ENCODE results near the gene EXOSC5. TPM values are rescaled to one million over a fixed set of nuclear protein-coding genes. Genes with fewer than 3 reads are reported as not detected.
"Not testable (repeated sequence)": the region's sequence is repeated elsewhere in the genome, so short reads cannot be mapped to it uniquely, and the experiment has no call there.

The EXOSC5 gene
- total RNA-seq, 2 experiments from 2014 or later = 47.5 to 51.7 TPM

GRCh38 chr19:41398598-41398997 is 1.4 kb upstream of the EXOSC5 start:
- Mint-ChIP-seq H3K27me3 (ENCODE audit: low read depth) (no peaks in the 10 kb centered on the region), H3K27ac (peak overlapping the region; percentile 98), H3K4me1 (ENCODE audit: low read depth) (peaks cover 39% of the 10 kb centered on the region), H3K36me3 (ENCODE audit: low read depth) (peaks cover 3% of the 10 kb centered on the region), H3K4me3 (peak overlapping the region; percentile 97), H3K9me3 (no peaks in the 10 kb centered on the region)
- intact Hi-C loops (cut with micrococcal nuclease) = loop anchor here (5.0 kb wide), 1 partner anchor 149 kb away; no protein-coding TSS in a partner anchor
- CTCF ChIA-PET = interaction anchor here (0.5 to 1.0 kb wide), 3 partner anchors 21 to 165 kb away, joined by 3 read pairs; no protein-coding TSS in a partner anchor
- no peak for DNase-seq

GRCh38 chr19:41398050-41398418 is 875 bp upstream of the EXOSC5 start:
- CTCF ChIA-PET = interaction anchor here (0.5 to 1.0 kb wide), 2 partner anchors 21 to 41 kb away, joined by 3 read pairs; no protein-coding TSS in a partner anchor
- Mint-ChIP-seq H3K4me1 (ENCODE audit: low read depth) (peaks cover 37% of the 10 kb centered on the region), H3K27ac (peak overlapping the region; percentile 98)

GRCh38 chr19:41395355-41395754 is 1.8 kb downstream of the EXOSC5 start:
- CTCF ChIA-PET = no interaction called here
- no peak for DNase-seq
- H3K36me3 Mint-ChIP-seq (ENCODE audit: low read depth) = peaks cover 4% of the 10 kb centered on the region
- intact Hi-C loops (cut with micrococcal nuclease) = loop anchor here (5.0 kb wide), 1 partner anchor 152 kb away; no protein-coding TSS in a partner anchor
- H3K27ac Mint-ChIP-seq = no peak overlapping the region
- H3K9me3 Mint-ChIP-seq = no peaks in the 10 kb centered on the region
- H3K4me1 Mint-ChIP-seq (ENCODE audit: low read depth) = peaks cover 33% of the 10 kb centered on the region
- no peaks in the 10 kb centered on the region for H3K27me3 Mint-ChIP-seq (ENCODE audit: low read depth)
- peak overlapping the region; percentile 7 for H3K4me3 Mint-ChIP-seq

More at GRCh38 chr19:41398050-41398418, 875 bp upstream of the EXOSC5 start:
- DNase-seq = no peak
- Mint-ChIP-seq H3K27me3 (ENCODE audit: low read depth) (no peaks in the 10 kb centered on the region), H3K4me3 (peak overlapping the region; percentile 97), H3K9me3 (no peaks in the 10 kb centered on the region), H3K36me3 (ENCODE audit: low read depth) (peaks cover 3% of the 10 kb centered on the region)
- intact Hi-C loops (cut with micrococcal nuclease) = loop anchor here (5.0 kb wide), 1 partner anchor 149 kb away; no protein-coding TSS in a partner anchor

DNA sequence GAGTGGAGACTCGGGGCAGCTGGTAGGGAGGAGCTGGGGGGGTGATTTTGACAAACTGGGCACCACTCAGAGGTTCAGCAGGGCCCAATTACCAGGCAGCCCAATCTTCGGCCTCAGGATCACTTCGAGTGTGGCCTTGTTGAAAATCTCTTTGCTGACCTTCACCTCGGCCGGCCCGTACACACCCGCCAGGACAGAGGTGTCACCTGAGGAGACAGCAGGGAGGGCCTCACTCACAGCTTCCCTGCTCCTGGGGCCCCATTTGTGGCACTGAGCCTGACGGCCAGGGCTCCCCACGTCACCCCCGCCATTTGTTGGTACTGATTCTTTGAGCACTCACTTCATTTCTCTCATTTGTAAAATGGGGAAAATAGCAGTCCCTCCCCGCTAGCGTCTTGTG is 4.4 kb downstream of the EXOSC5 start:
- intact Hi-C loops (cut with micrococcal nuclease) = no loop called here
- Mint-ChIP-seq H3K9me3 (no peaks in the 10 kb centered on the region), H3K4me1 (ENCODE audit: low read depth) (peaks cover 19% of the 10 kb centered on the region), H3K36me3 (ENCODE audit: low read depth) (peaks cover 5% of the 10 kb centered on the region), H3K4me3 (no peak overlapping the region), H3K27me3 (ENCODE audit: low read depth) (no peaks in the 10 kb centered on the region), H3K27ac (no peak overlapping the region)
- DNase-seq = no peak
- CTCF ChIA-PET = interaction anchor here (0.9 kb wide), 1 partner anchor 171 kb away, joined by 4 read pairs; no protein-coding TSS in a partner anchor

DNA sequence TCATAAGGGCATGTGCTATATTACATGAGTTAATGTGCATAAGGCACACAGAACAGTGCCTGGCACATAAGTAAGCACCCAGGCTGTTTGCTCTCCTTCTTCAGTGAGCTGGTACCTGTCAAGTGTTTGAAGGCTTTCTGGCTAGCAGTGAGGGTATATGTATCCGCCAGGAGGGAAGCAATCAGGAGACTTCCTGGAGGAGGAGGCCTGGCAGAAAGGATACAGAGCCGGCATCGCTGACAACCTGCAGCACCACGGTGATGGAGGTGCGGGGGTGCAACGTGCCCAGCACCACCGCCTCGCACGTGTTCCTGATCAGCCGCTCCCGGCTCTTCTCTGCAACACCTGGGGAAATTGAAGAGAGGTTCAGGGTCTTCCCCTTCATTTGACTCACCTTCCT is 5.5 kb downstream of the EXOSC5 start:
- DNase-seq = no peak
- Mint-ChIP-seq H3K27me3 (ENCODE audit: low read depth) (no peaks in the 10 kb centered on the region), H3K4me1 (ENCODE audit: low read depth) (peaks cover 15% of the 10 kb centered on the region), H3K4me3 (no peak overlapping the region), H3K9me3 (no peaks in the 10 kb centered on the region), H3K36me3 (ENCODE audit: low read depth) (peaks cover 5% of the 10 kb centered on the region), H3K27ac (no peak overlapping the region)
- CTCF ChIA-PET = no interaction called here
- intact Hi-C loops (cut with micrococcal nuclease) = no loop called here

- intact Hi-C loops (cut with micrococcal nuclease) = no loop called here
- Mint-ChIP-seq H3K9me3 (no peaks in the 10 kb centered on the region), H3K4me3 (no peak overlapping the region), H3K4me1 (ENCODE audit: low read depth) (no peaks in the 10 kb centered on the region), H3K36me3 (ENCODE audit: low read depth) (peaks cover 5% of the 10 kb centered on the region), H3K27ac (no peak overlapping the region), H3K27me3 (ENCODE audit: low read depth) (no peaks in the 10 kb centered on the region)
- no peak for DNase-seq
- CTCF ChIA-PET = no interaction called here
These were observed 10.7 kb downstream of the EXOSC5 start for GRCh38 chr19:41386442-41386841.

- no peak overlapping the region for H3K27ac Mint-ChIP-seq
- H3K36me3 Mint-ChIP-seq (ENCODE audit: low read depth) = peaks cover 1% of the 10 kb centered on the region
- H3K9me3 Mint-ChIP-seq = no peaks in the 10 kb centered on the region
- no peak overlapping the region for H3K4me3 Mint-ChIP-seq
- no peaks in the 10 kb centered on the region for H3K27me3 Mint-ChIP-seq (ENCODE audit: low read depth)
- DNase-seq = no peak
- H3K4me1 Mint-ChIP-seq (ENCODE audit: low read depth) = no peaks in the 10 kb centered on the region
- intact Hi-C loops (cut with micrococcal nuclease) = no loop called here
- CTCF ChIA-PET = no interaction called here
These were observed 12.8 kb downstream of the EXOSC5 start for GRCh38 chr19:41384351-41384750.

DNA sequence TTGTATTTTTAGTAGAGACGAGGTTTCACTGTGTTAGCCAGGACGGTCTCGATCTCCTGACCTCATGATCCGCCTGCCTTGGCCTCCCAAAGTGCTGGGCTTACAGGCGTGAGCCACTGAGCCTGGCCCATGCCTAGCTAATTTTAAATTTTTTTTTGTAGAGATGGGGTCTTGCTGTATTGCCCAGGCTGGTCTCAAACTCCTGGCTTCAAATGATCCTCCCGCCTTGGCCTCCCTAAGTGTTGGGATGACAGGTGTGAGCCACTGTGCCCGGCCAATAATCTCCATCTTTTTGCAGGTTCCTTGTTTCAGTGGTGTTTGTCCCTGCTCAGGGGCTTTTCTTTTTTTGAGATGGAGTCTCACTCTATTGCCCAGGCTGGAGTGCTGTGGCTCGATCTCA is 15.6 kb downstream of the EXOSC5 start:
- H3K4me1 Mint-ChIP-seq (ENCODE audit: low read depth); H3K27me3 Mint-ChIP-seq (ENCODE audit: low read depth); H3K9me3 Mint-ChIP-seq; DNase-seq; H3K27ac Mint-ChIP-seq; H3K36me3 Mint-ChIP-seq (ENCODE audit: low read depth); intact Hi-C loops (cut with micrococcal nuclease); H3K4me3 Mint-ChIP-seq: not testable (repeated sequence)
- CTCF ChIA-PET = interaction anchor here (0.6 to 1.0 kb wide), 3 partner anchors 11 to 494 kb away, joined by 3 to 5 read pairs (median 3); no protein-coding TSS in a partner anchor

- Mint-ChIP-seq H3K36me3 (ENCODE audit: low read depth) (no peaks in the 10 kb centered on the region), H3K4me3 (no peak overlapping the region), H3K27ac (no peak overlapping the region), H3K27me3 (ENCODE audit: low read depth) (no peaks in the 10 kb centered on the region), H3K9me3 (no peaks in the 10 kb centered on the region), H3K4me1 (ENCODE audit: low read depth) (peaks cover 13% of the 10 kb centered on the region)
- DNase-seq = no peak
- CTCF ChIA-PET = interaction anchor here (0.6 to 0.8 kb wide), 2 partner anchors 77 to 471 kb away, joined by 3 to 6 read pairs; no protein-coding TSS in a partner anchor
- intact Hi-C loops (cut with micrococcal nuclease) = no loop called here
These were observed 19.0 kb downstream of the EXOSC5 start for GRCh38 chr19:41377977-41378709.

DNA sequence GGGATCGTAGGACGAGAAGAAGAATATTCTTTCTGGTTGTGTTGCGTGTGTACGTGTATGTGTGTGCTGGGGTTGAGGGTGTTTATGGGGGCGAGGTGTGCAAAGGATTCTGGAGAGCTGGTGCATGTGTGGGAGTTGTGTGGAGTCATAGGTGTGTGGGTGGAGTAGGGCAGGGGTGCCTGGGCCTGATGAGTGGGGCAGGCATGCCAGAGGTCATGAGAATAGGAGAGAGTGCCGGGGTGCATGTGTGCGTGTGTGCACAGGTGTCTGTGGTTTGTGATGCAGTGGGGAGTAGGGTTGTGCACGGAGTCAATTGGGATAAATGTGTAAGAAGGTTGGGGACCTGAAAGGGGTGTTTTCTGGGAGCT is 20.2 kb downstream of the EXOSC5 start:
- no peaks in the 10 kb centered on the region for H3K9me3 Mint-ChIP-seq
- peak; percentile 29 for DNase-seq
- CTCF ChIA-PET = interaction anchor here (1.0 kb wide), 2 partner anchors 10 to 12 kb away, joined by 3 to 4 read pairs; no protein-coding TSS in a partner anchor
- H3K27ac Mint-ChIP-seq = no peak overlapping the region
- H3K4me3 Mint-ChIP-seq = peak overlapping the region; percentile 64
- no peaks in the 10 kb centered on the region for H3K27me3 Mint-ChIP-seq (ENCODE audit: low read depth)
- peaks cover 1% of the 10 kb centered on the region for H3K36me3 Mint-ChIP-seq (ENCODE audit: low read depth)
- intact Hi-C loops (cut with micrococcal nuclease) = no loop called here
- peaks cover 13% of the 10 kb centered on the region for H3K4me1 Mint-ChIP-seq (ENCODE audit: low read depth)

DNA sequence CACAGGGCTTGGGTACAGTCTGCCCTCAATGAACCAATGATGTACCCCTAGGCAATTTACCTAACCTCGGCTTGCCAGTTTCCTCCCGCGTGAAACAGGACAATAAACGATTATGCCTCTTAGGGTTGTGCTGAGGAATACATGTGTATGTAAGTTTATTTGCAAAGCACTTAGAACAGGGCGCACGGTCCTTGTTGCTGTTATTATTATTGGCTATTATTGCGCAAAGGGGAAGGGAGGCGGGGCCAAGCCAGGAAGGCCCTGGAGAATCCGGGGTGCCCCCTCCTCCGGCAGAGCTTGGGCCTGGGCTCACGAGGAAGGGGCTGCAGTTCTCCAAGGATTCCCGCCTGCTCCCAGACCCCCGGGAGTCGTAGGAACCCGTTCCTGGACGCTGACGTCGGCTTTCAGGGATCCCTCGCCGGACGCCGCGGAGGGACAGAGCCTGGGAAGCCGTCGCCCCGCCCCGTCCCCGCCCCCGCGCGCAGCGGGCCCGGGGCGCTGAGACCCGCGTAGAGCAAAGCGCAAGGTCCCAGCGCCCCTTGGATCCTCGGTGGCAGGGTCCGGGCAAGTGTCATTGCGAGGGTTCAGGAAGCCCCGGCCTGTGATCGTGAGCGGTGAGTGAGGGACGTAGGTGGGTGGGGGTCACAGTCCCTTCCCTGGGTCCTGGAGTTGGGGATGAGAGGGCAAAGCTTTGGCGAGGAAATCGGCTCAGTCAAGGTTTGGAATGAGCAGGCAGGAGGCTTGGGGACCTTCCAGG is 20.7 kb downstream of the EXOSC5 start, which contains the start of gene TMEM91:
TSS of gene TMEM91 (plus strand) at position 293 of the 757 bp plus-strand sequence. CDS start 1,777 bp downstream, outside the sequence.
- Mint-ChIP-seq H3K4me1 (ENCODE audit: low read depth) (peaks cover 14% of the 10 kb centered on the region), H3K9me3 (no peaks in the 10 kb centered on the region), H3K27ac (no peak within 1 kb of the TSS), H3K4me3 (peak within 1 kb of the TSS; percentile 64), H3K27me3 (ENCODE audit: low read depth) (no peaks in the 10 kb centered on the region), H3K36me3 (ENCODE audit: low read depth) (peaks cover 1% of the 10 kb centered on the region)
- intact Hi-C loops (cut with micrococcal nuclease) = no loop called here
- CTCF ChIA-PET = interaction anchor here (1.0 kb wide), 2 partner anchors 10 to 12 kb away, joined by 3 to 4 read pairs; no protein-coding TSS in a partner anchor
- peak; percentile 40 for DNase-seq

GRCh38 chr19:41373993-41374392 is 23.2 kb downstream of the EXOSC5 start:
- Mint-ChIP-seq H3K27ac (no peak overlapping the region), H3K4me3 (no peak overlapping the region), H3K27me3 (ENCODE audit: low read depth) (no peaks in the 10 kb centered on the region), H3K9me3 (no peaks in the 10 kb centered on the region), H3K4me1 (ENCODE audit: low read depth) (peaks cover 16% of the 10 kb centered on the region), H3K36me3 (ENCODE audit: low read depth) (peaks cover 1% of the 10 kb centered on the region)
- CTCF ChIA-PET = no interaction called here
- intact Hi-C loops (cut with micrococcal nuclease) = no loop called here
- no peak for DNase-seq

All from activated naive CD4-positive, alpha-beta T cell treated with anti-CD3 and anti-CD28 coated beads for 36 hours (primary cell).